ENCODE data around the gene ANKFY1.

Gene ANKFY1

DNA sequence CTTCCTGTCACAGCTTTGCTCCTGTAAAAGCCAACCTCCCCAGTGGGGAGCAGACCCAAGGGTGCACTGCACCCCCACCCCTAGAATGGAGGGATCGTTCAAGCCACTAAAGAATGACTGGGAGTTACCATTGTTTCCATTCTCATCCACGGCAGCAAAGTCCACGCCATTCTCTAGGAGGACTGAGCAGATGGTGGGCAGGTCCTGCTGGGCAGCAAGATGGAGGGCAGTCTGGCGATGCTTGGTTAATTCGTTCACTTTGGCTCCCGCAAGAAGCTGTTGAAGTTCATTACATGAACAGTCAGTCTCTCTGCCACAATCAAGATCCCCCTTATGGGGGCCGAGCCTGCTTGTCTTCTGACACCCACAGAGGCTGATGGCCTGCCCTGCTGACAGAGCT, 90.0 kb downstream of the ANKFY1 start (continued):
- no peak for TF ChIP-seq ZBTB8A (tag by site-specific recombination; IDR thresholded peaks at IDR 0.05)
- TF ChIP-seq, protein P1, sequence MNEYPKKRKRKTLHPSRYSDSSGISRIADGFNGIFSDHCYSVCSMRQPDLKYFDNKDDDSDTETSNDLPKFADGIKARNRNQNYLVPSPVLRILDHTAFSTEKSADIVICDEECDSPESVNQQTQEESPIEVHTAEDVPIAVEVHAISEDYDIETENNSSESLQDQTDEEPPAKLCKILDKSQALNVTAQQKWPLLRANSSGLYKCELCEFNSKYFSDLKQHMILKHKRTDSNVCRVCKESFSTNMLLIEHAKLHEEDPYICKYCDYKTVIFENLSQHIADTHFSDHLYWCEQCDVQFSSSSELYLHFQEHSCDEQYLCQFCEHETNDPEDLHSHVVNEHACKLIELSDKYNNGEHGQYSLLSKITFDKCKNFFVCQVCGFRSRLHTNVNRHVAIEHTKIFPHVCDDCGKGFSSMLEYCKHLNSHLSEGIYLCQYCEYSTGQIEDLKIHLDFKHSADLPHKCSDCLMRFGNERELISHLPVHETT (tag by site-specific recombination; IDR thresholded peaks at IDR 0.05) = no peak

DNA sequence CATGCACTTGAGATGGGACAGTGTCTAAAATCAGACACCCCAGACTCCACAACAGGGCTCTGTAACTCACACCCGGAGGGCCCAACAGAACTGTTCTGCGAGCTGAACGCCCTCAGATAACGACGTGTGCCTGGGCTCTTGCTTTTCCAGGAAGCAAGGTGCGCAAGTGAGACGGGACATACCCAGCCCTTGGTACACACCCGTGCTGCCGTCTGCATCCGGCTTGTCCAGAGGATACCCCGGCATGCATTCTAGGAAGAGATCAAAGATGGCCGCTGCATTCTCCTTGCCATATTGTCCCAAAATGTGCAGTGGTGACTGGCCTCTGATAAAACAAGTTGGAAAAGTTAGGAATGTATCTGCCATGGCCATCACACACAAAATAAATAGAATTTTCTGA, 91.4 kb downstream of the ANKFY1 start:
- TF ChIP-seq RBAK (tag by site-specific recombination; IDR thresholded peaks at IDR 0.05) (no peak), SCRT2 (tag by site-specific recombination; IDR thresholded peaks at IDR 0.05) (no peak), HOXA7 (CRISPR knock-in tag; IDR thresholded peaks at IDR 0.05; ENCODE audit: borderline replicate concordance) (no peak)
- TF ChIP-seq, protein P2, sequence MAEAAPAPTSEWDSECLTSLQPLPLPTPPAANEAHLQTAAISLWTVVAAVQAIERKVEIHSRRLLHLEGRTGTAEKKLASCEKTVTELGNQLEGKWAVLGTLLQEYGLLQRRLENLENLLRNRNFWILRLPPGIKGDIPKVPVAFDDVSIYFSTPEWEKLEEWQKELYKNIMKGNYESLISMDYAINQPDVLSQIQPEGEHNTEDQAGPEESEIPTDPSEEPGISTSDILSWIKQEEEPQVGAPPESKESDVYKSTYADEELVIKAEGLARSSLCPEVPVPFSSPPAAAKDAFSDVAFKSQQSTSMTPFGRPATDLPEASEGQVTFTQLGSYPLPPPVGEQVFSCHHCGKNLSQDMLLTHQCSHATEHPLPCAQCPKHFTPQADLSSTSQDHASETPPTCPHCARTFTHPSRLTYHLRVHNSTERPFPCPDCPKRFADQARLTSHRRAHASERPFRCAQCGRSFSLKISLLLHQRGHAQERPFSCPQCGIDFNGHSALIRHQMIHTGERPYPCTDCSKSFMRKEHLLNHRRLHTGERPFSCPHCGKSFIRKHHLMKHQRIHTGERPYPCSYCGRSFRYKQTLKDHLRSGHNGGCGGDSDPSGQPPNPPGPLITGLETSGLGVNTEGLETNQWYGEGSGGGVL (tag by site-specific recombination; IDR thresholded peaks at IDR 0.05) = no peak
- TF ChIP-seq, protein P3, sequence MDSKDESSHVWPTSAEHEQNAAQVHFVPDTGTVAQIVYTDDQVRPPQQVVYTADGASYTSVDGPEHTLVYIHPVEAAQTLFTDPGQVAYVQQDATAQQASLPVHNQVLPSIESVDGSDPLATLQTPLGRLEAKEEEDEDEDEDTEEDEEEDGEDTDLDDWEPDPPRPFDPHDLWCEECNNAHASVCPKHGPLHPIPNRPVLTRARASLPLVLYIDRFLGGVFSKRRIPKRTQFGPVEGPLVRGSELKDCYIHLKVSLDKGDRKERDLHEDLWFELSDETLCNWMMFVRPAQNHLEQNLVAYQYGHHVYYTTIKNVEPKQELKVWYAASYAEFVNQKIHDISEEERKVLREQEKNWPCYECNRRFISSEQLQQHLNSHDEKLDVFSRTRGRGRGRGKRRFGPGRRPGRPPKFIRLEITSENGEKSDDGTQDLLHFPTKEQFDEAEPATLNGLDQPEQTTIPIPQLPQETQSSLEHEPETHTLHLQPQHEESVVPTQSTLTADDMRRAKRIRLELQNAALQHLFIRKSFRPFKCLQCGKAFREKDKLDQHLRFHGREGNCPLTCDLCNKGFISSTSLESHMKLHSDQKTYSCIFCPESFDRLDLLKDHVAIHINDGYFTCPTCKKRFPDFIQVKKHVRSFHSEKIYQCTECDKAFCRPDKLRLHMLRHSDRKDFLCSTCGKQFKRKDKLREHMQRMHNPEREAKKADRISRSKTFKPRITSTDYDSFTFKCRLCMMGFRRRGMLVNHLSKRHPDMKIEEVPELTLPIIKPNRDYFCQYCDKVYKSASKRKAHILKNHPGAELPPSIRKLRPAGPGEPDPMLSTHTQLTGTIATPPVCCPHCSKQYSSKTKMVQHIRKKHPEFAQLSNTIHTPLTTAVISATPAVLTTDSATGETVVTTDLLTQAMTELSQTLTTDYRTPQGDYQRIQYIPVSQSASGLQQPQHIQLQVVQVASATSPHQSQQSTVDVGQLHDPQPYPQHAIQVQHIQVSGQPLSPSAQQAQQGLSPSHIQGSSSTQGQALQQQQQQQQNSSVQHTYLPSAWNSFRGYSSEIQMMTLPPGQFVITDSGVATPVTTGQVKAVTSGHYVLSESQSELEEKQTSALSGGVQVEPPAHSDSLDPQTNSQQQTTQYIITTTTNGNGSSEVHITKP (tag by site-specific recombination; IDR thresholded peaks at IDR 0.05) = no peak
- TF ChIP-seq, protein P4, sequence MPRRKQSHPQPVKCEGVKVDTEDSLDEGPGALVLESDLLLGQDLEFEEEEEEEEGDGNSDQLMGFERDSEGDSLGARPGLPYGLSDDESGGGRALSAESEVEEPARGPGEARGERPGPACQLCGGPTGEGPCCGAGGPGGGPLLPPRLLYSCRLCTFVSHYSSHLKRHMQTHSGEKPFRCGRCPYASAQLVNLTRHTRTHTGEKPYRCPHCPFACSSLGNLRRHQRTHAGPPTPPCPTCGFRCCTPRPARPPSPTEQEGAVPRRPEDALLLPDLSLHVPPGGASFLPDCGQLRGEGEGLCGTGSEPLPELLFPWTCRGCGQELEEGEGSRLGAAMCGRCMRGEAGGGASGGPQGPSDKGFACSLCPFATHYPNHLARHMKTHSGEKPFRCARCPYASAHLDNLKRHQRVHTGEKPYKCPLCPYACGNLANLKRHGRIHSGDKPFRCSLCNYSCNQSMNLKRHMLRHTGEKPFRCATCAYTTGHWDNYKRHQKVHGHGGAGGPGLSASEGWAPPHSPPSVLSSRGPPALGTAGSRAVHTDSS (tag by site-specific recombination; IDR thresholded peaks at IDR 0.05) = no peak
- CTCF ChIA-PET = no interaction called here
- POLR2A ChIA-PET = no interaction called here
- H3K4me1 ChIP-seq (ENCODE audit: control insufficient read depth, insufficient read depth, low read length) = no peaks in the 10 kb centered on the region
- peaks cover 53 to 99% of the 10 kb centered on the region in 2 experiments for H3K36me3 ChIP-seq (ENCODE audit: control insufficient read depth in 2 of 2, insufficient read depth in 1 of 2, low read length in 2 of 2)
- no peak overlapping the region for H3K27ac ChIP-seq (ENCODE audit: extremely low read depth, low read depth, low read length)
- no peak overlapping the region for H3K4me3 ChIP-seq (ENCODE audit: low read depth, low read length)
- no peaks in the 10 kb centered on the region for H3K9me3 ChIP-seq (ENCODE audit: control insufficient read depth, insufficient read depth, low read depth, low read length)

DNA sequence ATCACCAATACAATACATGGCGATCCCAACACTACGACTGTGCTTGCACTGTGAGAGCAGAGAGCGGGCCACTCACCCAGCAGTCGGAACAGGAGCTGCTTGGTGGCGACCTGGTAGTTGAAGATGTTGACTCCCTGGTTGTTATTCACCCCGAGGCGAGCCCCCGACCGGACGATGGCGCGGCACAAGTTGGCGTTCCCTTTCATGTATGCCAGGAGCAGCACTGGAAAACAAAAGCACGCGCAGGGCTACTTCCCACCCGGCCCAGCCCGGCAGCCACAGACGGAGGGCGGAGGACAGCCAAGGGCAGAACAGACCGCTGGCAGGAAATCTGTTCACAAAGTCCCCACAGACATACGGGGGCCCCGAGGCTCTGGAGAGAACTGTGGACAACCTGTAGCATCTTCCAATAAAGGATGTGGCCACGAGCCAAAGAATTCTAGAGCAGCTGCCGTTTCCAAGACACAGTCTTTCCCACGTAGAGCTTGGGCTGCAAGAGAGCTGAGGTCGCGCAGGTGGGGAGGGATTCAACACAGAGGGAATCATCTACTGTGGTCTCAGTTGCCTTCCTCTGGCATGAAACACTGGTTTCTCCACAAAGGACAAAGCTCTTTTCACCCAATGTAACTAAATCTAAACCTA, 93.0 kb downstream of the ANKFY1 start:
- H3K27ac ChIP-seq (ENCODE audit: extremely low read depth, low read depth, low read length) = no peak overlapping the region
- no peaks in the 10 kb centered on the region for H3K4me1 ChIP-seq (ENCODE audit: control insufficient read depth, insufficient read depth, low read length)
- no peak overlapping the region for H3K4me3 ChIP-seq (ENCODE audit: low read depth, low read length)
- CTCF ChIA-PET = interaction anchor here (0.6 to 1.2 kb wide), 3 partner anchors 10 to 433 kb away, joined by 3 to 4 read pairs (median 3); no protein-coding TSS in a partner anchor
- POLR2A ChIA-PET = no interaction called here
- H3K36me3 ChIP-seq (ENCODE audit: control insufficient read depth in 2 of 2, insufficient read depth in 1 of 2, low read length in 2 of 2) = peaks cover 50 to 99% of the 10 kb centered on the region in 2 experiments
- H3K9me3 ChIP-seq (ENCODE audit: control insufficient read depth, insufficient read depth, low read depth, low read length) = no peaks in the 10 kb centered on the region
- TF ChIP-seq ZBTB8A (tag by site-specific recombination; IDR thresholded peaks at IDR 0.05) = no peak
- TF ChIP-seq ZNF701 (tag by site-specific recombination; IDR thresholded peaks at IDR 0.05) = no peak
- TF ChIP-seq, protein P5, sequence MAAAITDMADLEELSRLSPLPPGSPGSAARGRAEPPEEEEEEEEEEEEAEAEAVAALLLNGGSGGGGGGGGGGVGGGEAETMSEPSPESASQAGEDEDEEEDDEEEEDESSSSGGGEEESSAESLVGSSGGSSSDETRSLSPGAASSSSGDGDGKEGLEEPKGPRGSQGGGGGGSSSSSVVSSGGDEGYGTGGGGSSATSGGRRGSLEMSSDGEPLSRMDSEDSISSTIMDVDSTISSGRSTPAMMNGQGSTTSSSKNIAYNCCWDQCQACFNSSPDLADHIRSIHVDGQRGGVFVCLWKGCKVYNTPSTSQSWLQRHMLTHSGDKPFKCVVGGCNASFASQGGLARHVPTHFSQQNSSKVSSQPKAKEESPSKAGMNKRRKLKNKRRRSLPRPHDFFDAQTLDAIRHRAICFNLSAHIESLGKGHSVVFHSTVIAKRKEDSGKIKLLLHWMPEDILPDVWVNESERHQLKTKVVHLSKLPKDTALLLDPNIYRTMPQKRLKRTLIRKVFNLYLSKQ (tag by site-specific recombination; IDR thresholded peaks at IDR 0.05; ENCODE audit: borderline replicate concordance) = no peak
- TF ChIP-seq ZNF558 (tag by site-specific recombination; IDR thresholded peaks at IDR 0.05) = no peak
- TF ChIP-seq, protein P1 (tag by site-specific recombination; IDR thresholded peaks at IDR 0.05) = no peak
- TF ChIP-seq ZNF157 (tag by site-specific recombination; IDR thresholded peaks at IDR 0.05) = no peak
- no peak for TF ChIP-seq ZBTB21 (tag by site-specific recombination; IDR thresholded peaks at IDR 0.05)
- TF ChIP-seq ZNF23 (tag by site-specific recombination; IDR thresholded peaks at IDR 0.05; ENCODE audit: borderline replicate concordance) = no peak
- TF ChIP-seq RBAK (tag by site-specific recombination; IDR thresholded peaks at IDR 0.05) = no peak
- TF ChIP-seq SCRT1 (tag by site-specific recombination; IDR thresholded peaks at IDR 0.05; ENCODE audit: borderline replicate concordance) = no peak

Measured in HEK293 (cell line).